Measurements from ENCODE around the gene DENND1A.
A peak's percentile ranks its signal among the peaks of the same experiment; 100 is the strongest.
"Not testable (repeated sequence)": the region's sequence is repeated elsewhere in the genome, so short reads cannot be mapped to it uniquely, and the experiment has no call there.

DENND1A gene

GRCh38 chr9:123947326-123947725 lies 17.4 kb upstream of the DENND1A start:
- DNase-seq: no peak

GRCh38 chr9:123946101-123946821 lies 16.3 kb upstream of the DENND1A start:
- DNase-seq: no peak

- DNase-seq: no peak
These were observed 15.6 kb upstream of the DENND1A start for GRCh38 chr9:123945532-123945931.

GRCh38 chr9:123944464-123944863 lies 14.5 kb upstream of the DENND1A start:
- DNase-seq: not testable (repeated sequence)

GRCh38 chr9:123943671-123944070 lies 13.7 kb upstream of the DENND1A start:
- DNase-seq: no peak

GRCh38 chr9:123942542-123942941 lies 12.6 kb upstream of the DENND1A start:
- no peak for DNase-seq

- DNase-seq: no peak
These were observed 11.7 kb upstream of the DENND1A start for GRCh38 chr9:123941524-123942070.

GRCh38 chr9:123940721-123941523 lies 11.0 kb upstream of the DENND1A start:
- no peak for DNase-seq

GRCh38 chr9:123938401-123938800 lies 8.5 kb upstream of the DENND1A start:
- DNase-seq: no peak

GRCh38 chr9:123936575-123936974 lies 6.6 kb upstream of the DENND1A start:
- DNase-seq: not testable (repeated sequence)

- no peak for DNase-seq
These were observed 3.7 kb upstream of the DENND1A start for GRCh38 chr9:123933440-123934212.

- peak in 1 of 2 experiments; percentile 64 for DNase-seq
These were observed 603 bp downstream of the DENND1A start for GRCh38 chr9:123929177-123929869.

- no peak for DNase-seq
These were observed 1.3 kb downstream of the DENND1A start for GRCh38 chr9:123928533-123929176.

- DNase-seq: no peak
These were observed 2.0 kb downstream of the DENND1A start for GRCh38 chr9:123927625-123928532.

GRCh38 chr9:123926941-123927340 lies 3.0 kb downstream of the DENND1A start:
- no peak for DNase-seq

GRCh38 chr9:123925819-123926218 lies 4.1 kb downstream of the DENND1A start:
- DNase-seq: no peak

- no peak for DNase-seq
These were observed 4.8 kb downstream of the DENND1A start for GRCh38 chr9:123925161-123925560.

GRCh38 chr9:123924727-123925126 lies 5.2 kb downstream of the DENND1A start:
- DNase-seq: no peak

- no peak for DNase-seq
These were observed 6.0 kb downstream of the DENND1A start for GRCh38 chr9:123923884-123924283.

GRCh38 chr9:123923377-123923776 lies 6.5 kb downstream of the DENND1A start:
- no peak for DNase-seq

GRCh38 chr9:123922911-123923310 lies 7.0 kb downstream of the DENND1A start:
- no peak for DNase-seq

All from NCI-H524 (cell line).